Stimulated activated naive B cell treated with anti-CD40 and anti-IgM and Interleukin-4, amounts not matched to agents 10 μg/mL and 1 μg/mL and 100 μg/mL, for 72 hours (primary cell): ENCODE measurements around the gene PGAM4.

ENCODE experiments used
- ATAC-seq, 2 donors: fragments of 150-1000 bp; cut with Tn5 transposase; replicated peaks; 2 replicates each; pipeline ENCODE4 v1.10.0; 2021; ENCODE audit warnings: moderate library complexity in 1 of 2
- DNase-seq: peaks from one replicate; pipeline ENCODE4 v3.0.0; 2021
- H3K27ac Mint-ChIP-seq: one replicate; pipeline ENCODE4 v1.8.0; 2022; ENCODE audit warnings: mild to moderate bottlenecking, mixed read lengths
- H3K27me3 Mint-ChIP-seq, 2 donors: one replicate each; pipeline ENCODE4 v1.8.0; 2022; ENCODE audit warnings: mixed read lengths in 2 of 2
- H3K36me3 Mint-ChIP-seq, 2 donors: one replicate each; pipeline ENCODE4 v1.8.0; 2022; ENCODE audit warnings: mixed read lengths in 2 of 2, mild to moderate bottlenecking in 1 of 2
- H3K4me1 Mint-ChIP-seq, 2 donors: one replicate each; pipeline ENCODE4 v1.8.0; 2022; ENCODE audit warnings: mixed read lengths in 2 of 2, mild to moderate bottlenecking in 1 of 2
- H3K4me3 Mint-ChIP-seq, 2 donors: one replicate each; pipeline ENCODE4 v1.8.0; 2022; ENCODE audit warnings: mild to moderate bottlenecking in 2 of 2, mixed read lengths in 2 of 2, moderate library complexity in 1 of 2
- H3K9me3 Mint-ChIP-seq, 2 donors: one replicate each; pipeline ENCODE4 v1.8.0; 2022; ENCODE audit warnings: mixed read lengths in 2 of 2, mild to moderate bottlenecking in 1 of 2

Gene PGAM4

GRCh38 chrX:77969538-77969937 lies at the start of gene PGAM4:
PGAM4 (minus strand) TSS chrX:77969638; CDS start chrX:77969638, 0 bp downstream.
- Mint-ChIP-seq H3K9me3 (peaks cover 0 to 7% of the 10 kb centered on the region in 2 donors), H3K27ac (no peak within 1 kb of the TSS), H3K36me3 (peaks cover 8 to 10% of the 10 kb centered on the region in 2 donors), H3K27me3 (no peaks in the 10 kb centered on the region), H3K4me1 (peaks cover 0 to 2% of the 10 kb centered on the region in 2 donors), H3K4me3 (no peak within 1 kb of the TSS)
- DNase-seq, result no peak
- no peak for ATAC-seq

- Mint-ChIP-seq H3K36me3 (peaks cover 10 to 11% of the 10 kb centered on the region in 2 donors), H3K27ac (no peak overlapping the region), H3K9me3 (peaks cover 3 to 5% of the 10 kb centered on the region in 2 donors), H3K4me1 (no peaks in the 10 kb centered on the region), H3K4me3 (no peak overlapping the region), H3K27me3 (no peaks in the 10 kb centered on the region)
- DNase-seq (no peak), ATAC-seq (no peak)
Measured at GRCh38 chrX:78011846-78012245, 42.4 kb upstream of the PGAM4 start.

GRCh38 chrX:77979870-77980269 lies 10.4 kb upstream of the PGAM4 start:
- H3K9me3 Mint-ChIP-seq, result no peaks in the 10 kb centered on the region
- peaks cover 4 to 8% of the 10 kb centered on the region in 2 donors for H3K36me3 Mint-ChIP-seq
- no peak overlapping the region for H3K4me3 Mint-ChIP-seq
- H3K27me3 Mint-ChIP-seq, result no peaks in the 10 kb centered on the region
- no peaks in the 10 kb centered on the region for H3K4me1 Mint-ChIP-seq
- no peak overlapping the region for H3K27ac Mint-ChIP-seq
- DNase-seq (no peak), ATAC-seq (no peak)

- no peaks in the 10 kb centered on the region for H3K4me1 Mint-ChIP-seq
- ATAC-seq (no peak), DNase-seq (no peak)
- no peaks in the 10 kb centered on the region for H3K9me3 Mint-ChIP-seq
- H3K36me3 Mint-ChIP-seq, result peaks cover 2 to 3% of the 10 kb centered on the region in 2 donors
- no peak overlapping the region for H3K27ac Mint-ChIP-seq
- H3K4me3 Mint-ChIP-seq, result no peak overlapping the region
- H3K27me3 Mint-ChIP-seq, result no peaks in the 10 kb centered on the region
Measured at GRCh38 chrX:77977518-77977917, 8.1 kb upstream of the PGAM4 start.

GRCh38 chrX:77977095-77977494 lies 7.7 kb upstream of the PGAM4 start:
- no peak overlapping the region for H3K27ac Mint-ChIP-seq
- DNase-seq (no peak), ATAC-seq (no peak)
- H3K27me3 Mint-ChIP-seq, result no peaks in the 10 kb centered on the region
- no peaks in the 10 kb centered on the region for H3K4me1 Mint-ChIP-seq
- no peak overlapping the region for H3K4me3 Mint-ChIP-seq
- peaks cover 2 to 3% of the 10 kb centered on the region in 2 donors for H3K36me3 Mint-ChIP-seq
- H3K9me3 Mint-ChIP-seq, result no peaks in the 10 kb centered on the region

- H3K4me3 Mint-ChIP-seq, result no peak overlapping the region
- H3K27ac Mint-ChIP-seq, result no peak overlapping the region
- H3K4me1 Mint-ChIP-seq, result peaks cover 0 to under 1% of the 10 kb centered on the region in 2 donors
- no peak for DNase-seq
- H3K36me3 Mint-ChIP-seq, result peaks cover 3 to 4% of the 10 kb centered on the region in 2 donors
- ATAC-seq, result no peak
- H3K27me3 Mint-ChIP-seq, result no peaks in the 10 kb centered on the region
- no peaks in the 10 kb centered on the region for H3K9me3 Mint-ChIP-seq
Measured at GRCh38 chrX:77975755-77976154, 6.3 kb upstream of the PGAM4 start.

- H3K36me3 Mint-ChIP-seq, result peaks cover 8% of the 10 kb centered on the region in 2 donors
- peaks cover 0 to 7% of the 10 kb centered on the region in 2 donors for H3K9me3 Mint-ChIP-seq
- H3K4me1 Mint-ChIP-seq, result peaks cover 1 to 2% of the 10 kb centered on the region in 2 donors
- DNase-seq, result no peak
- no peak overlapping the region for H3K27ac Mint-ChIP-seq
- no peaks in the 10 kb centered on the region for H3K27me3 Mint-ChIP-seq
- ATAC-seq, result no peak
- no peak overlapping the region for H3K4me3 Mint-ChIP-seq
Measured at GRCh38 chrX:77967631-77968030, 1.8 kb downstream of the PGAM4 start.

GRCh38 chrX:77966361-77966760 lies 3.1 kb downstream of the PGAM4 start:
- no peak overlapping the region for H3K27ac Mint-ChIP-seq
- ATAC-seq (no peak), DNase-seq (no peak)
- H3K36me3 Mint-ChIP-seq, result peaks cover 8 to 10% of the 10 kb centered on the region in 2 donors
- H3K9me3 Mint-ChIP-seq, result peaks cover 0 to 7% of the 10 kb centered on the region in 2 donors
- H3K4me1 Mint-ChIP-seq, result peaks cover 3 to 11% of the 10 kb centered on the region in 2 donors
- no peak overlapping the region for H3K4me3 Mint-ChIP-seq
- no peaks in the 10 kb centered on the region for H3K27me3 Mint-ChIP-seq

- Mint-ChIP-seq H3K27ac (peak overlapping the region; percentile 10), H3K4me1 (peaks cover 1 to 19% of the 10 kb centered on the region in 2 donors), H3K36me3 (peaks cover 12 to 16% of the 10 kb centered on the region in 2 donors), H3K4me3 (peak overlapping the region; percentile 39 to 72), H3K9me3 (peaks cover 4 to 7% of the 10 kb centered on the region in 2 donors), H3K27me3 (no peaks in the 10 kb centered on the region)
- DNase-seq (no peak), ATAC-seq (no peak)
Measured at GRCh38 chrX:77962068-77962902, 7.2 kb downstream of the PGAM4 start.

GRCh38 chrX:77961063-77961462 lies 8.4 kb downstream of the PGAM4 start:
- ATAC-seq (peak in 1 of 2 donors; percentile 43), DNase-seq (no peak)
- peaks cover 12 to 21% of the 10 kb centered on the region in 2 donors for H3K36me3 Mint-ChIP-seq
- H3K4me3 Mint-ChIP-seq, result no peak overlapping the region
- no peak overlapping the region for H3K27ac Mint-ChIP-seq
- H3K4me1 Mint-ChIP-seq, result peaks cover 1 to 19% of the 10 kb centered on the region in 2 donors
- no peaks in the 10 kb centered on the region for H3K27me3 Mint-ChIP-seq
- peaks cover 4 to 7% of the 10 kb centered on the region in 2 donors for H3K9me3 Mint-ChIP-seq

- no peak overlapping the region for H3K4me3 Mint-ChIP-seq
- peak in 1 of 2 donors; percentile 60 for ATAC-seq
- H3K27ac Mint-ChIP-seq, result no peak overlapping the region
- no peak for DNase-seq
- peaks cover 3 to 4% of the 10 kb centered on the region in 2 donors for H3K9me3 Mint-ChIP-seq
- H3K4me1 Mint-ChIP-seq, result peaks cover 1 to 19% of the 10 kb centered on the region in 2 donors
- no peaks in the 10 kb centered on the region for H3K27me3 Mint-ChIP-seq
- H3K36me3 Mint-ChIP-seq, result peaks cover 9 to 19% of the 10 kb centered on the region in 2 donors
Measured at GRCh38 chrX:77960567-77960966, 8.9 kb downstream of the PGAM4 start.

GRCh38 chrX:77953708-77954107 lies 15.7 kb downstream of the PGAM4 start:
- Mint-ChIP-seq H3K4me3 (no peak overlapping the region), H3K36me3 (peaks cover 7 to 19% of the 10 kb centered on the region in 2 donors), H3K27me3 (no peaks in the 10 kb centered on the region), H3K27ac (no peak overlapping the region), H3K9me3 (peaks cover 0 to 4% of the 10 kb centered on the region in 2 donors), H3K4me1 (peaks cover 0 to 2% of the 10 kb centered on the region in 2 donors)
- DNase-seq, result no peak
- no peak for ATAC-seq

- Mint-ChIP-seq H3K4me1 (peaks cover 0 to 2% of the 10 kb centered on the region in 2 donors), H3K27me3 (no peaks in the 10 kb centered on the region), H3K27ac (no peak overlapping the region), H3K36me3 (peaks cover 7 to 18% of the 10 kb centered on the region in 2 donors), H3K4me3 (no peak overlapping the region), H3K9me3 (peaks cover 0 to 3% of the 10 kb centered on the region in 2 donors)
- no peak for DNase-seq
- ATAC-seq, result peak in 1 of 2 donors; percentile 23
Measured at GRCh38 chrX:77953302-77953701, 16.1 kb downstream of the PGAM4 start.

- Mint-ChIP-seq H3K4me3 (no peak overlapping the region), H3K9me3 (no peaks in the 10 kb centered on the region), H3K27me3 (no peaks in the 10 kb centered on the region), H3K27ac (no peak overlapping the region), H3K36me3 (peaks cover 7 to 15% of the 10 kb centered on the region in 2 donors), H3K4me1 (peaks cover 0 to 2% of the 10 kb centered on the region in 2 donors)
- ATAC-seq, result no peak
- DNase-seq, result no peak
Measured at GRCh38 chrX:77952173-77952572, 17.3 kb downstream of the PGAM4 start.

- Mint-ChIP-seq H3K4me3 (no peak overlapping the region), H3K27ac (no peak overlapping the region), H3K4me1 (peaks cover 0 to 2% of the 10 kb centered on the region in 2 donors), H3K36me3 (peaks cover 5 to 8% of the 10 kb centered on the region in 2 donors), H3K9me3 (no peaks in the 10 kb centered on the region), H3K27me3 (no peaks in the 10 kb centered on the region)
- DNase-seq (no peak), ATAC-seq (no peak)
Measured at GRCh38 chrX:77949840-77950239, 19.6 kb downstream of the PGAM4 start.
